ENCODE measurements around the gene EEF1A2. TPM values are rescaled to one million over a fixed set of nuclear protein-coding genes. Genes with fewer than 3 reads are reported as not detected.

EEF1A2 gene
- total and polyA plus RNA-seq, 4 experiments from 2014 or later: 0.36 to 0.81 TPM; not detected in 2

DNA sequence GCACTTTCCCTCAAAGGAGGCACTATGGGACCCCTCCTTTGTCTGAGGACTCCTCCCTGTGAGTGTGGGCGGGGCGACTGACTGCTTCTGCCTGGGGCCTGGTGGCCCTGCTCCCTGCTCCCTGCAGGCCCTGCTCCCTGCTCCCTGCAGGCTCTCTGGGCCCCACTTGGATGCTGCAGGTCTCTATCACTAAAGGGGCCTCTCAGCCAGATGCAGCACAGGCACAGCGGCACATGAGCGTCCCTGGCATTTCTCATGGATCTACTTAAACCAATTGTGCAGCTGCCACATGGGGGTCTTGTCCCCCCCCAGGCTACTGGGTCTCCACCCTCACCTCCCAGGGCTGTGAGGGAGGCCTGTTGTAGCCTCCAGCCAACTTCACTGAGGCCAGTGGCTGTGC, 7.8 kb downstream of the EEF1A2 start:
- Histone ChIP-seq H3K27me3 (ENCODE audit: insufficient read depth, low read length) (peaks cover 5% of the 10 kb centered on the region), H3K27ac (ENCODE audit: low read depth, low read length) (no peak overlapping the region), H3K36me3 (ENCODE audit: insufficient read depth, low read length) (no peaks in the 10 kb centered on the region), H3K9me3 (ENCODE audit: control insufficient read depth in 1 of 2, low read length in 2 of 2) (no peaks in the 10 kb centered on the region), H3K4me3 (ENCODE audit: low read length in 2 of 2) (no peak overlapping the region), H3K4me1 (ENCODE audit: insufficient read depth, low read length) (peaks cover 3% of the 10 kb centered on the region)
- Mint-ChIP-seq H3K36me3 (no peaks in the 10 kb centered on the region), H3K4me3 (no peak overlapping the region), H3K27me3 (peaks cover 11% of the 10 kb centered on the region in 2 donors), H3K27ac (no peak overlapping the region), H3K9me3 (peaks cover 0 to 5% (median 0%) of the 10 kb centered on the region in 8 donors), H3K4me1 (peaks cover 0 to 3% (median under 1%) of the 10 kb centered on the region in 4 donors)
- ChIA-PET POLR2A (ENCODE audit: partially characterized antibody) (no interaction called here), CTCF (ENCODE audit: partially characterized antibody) (no interaction called here)
- no peak for DNase-seq
- intact Hi-C loops (cut with micrococcal nuclease): no loop called here

GRCh38 chr20:63490416-63490815, 8.5 kb downstream of the EEF1A2 start:
- no peak overlapping the region for H3K27ac Mint-ChIP-seq

GRCh38 chr20:63488315-63489251, 10.3 kb downstream of the EEF1A2 start:
- CTCF ChIA-PET (ENCODE audit: partially characterized antibody): no interaction called here
- POLR2A ChIA-PET (ENCODE audit: partially characterized antibody): interaction anchor here (0.5 kb wide), 1 partner anchor 123 kb away, joined by 4 read pairs; no protein-coding TSS in a partner anchor
- peaks cover 14 to 15% of the 10 kb centered on the region in 2 donors for H3K27me3 Mint-ChIP-seq
- no peak overlapping the region for H3K27ac ChIP-seq (ENCODE audit: low read depth, low read length)
- peaks cover 7% of the 10 kb centered on the region for H3K27me3 ChIP-seq (ENCODE audit: insufficient read depth, low read length)
- H3K4me1 ChIP-seq (ENCODE audit: insufficient read depth, low read length): no peaks in the 10 kb centered on the region
- no peak overlapping the region for H3K4me3 ChIP-seq (ENCODE audit: low read length in 2 of 2)
- no peaks in the 10 kb centered on the region for H3K36me3 ChIP-seq (ENCODE audit: insufficient read depth, low read length)
- H3K36me3 Mint-ChIP-seq: no peaks in the 10 kb centered on the region
- H3K4me3 Mint-ChIP-seq: no peak overlapping the region
- no peak for DNase-seq
- no peak overlapping the region for H3K27ac Mint-ChIP-seq
- H3K9me3 Mint-ChIP-seq: peaks cover 0 to 5% (median 0%) of the 10 kb centered on the region in 8 donors
- H3K9me3 ChIP-seq (ENCODE audit: control insufficient read depth in 1 of 2, low read length in 2 of 2): no peaks in the 10 kb centered on the region
- intact Hi-C loops (cut with micrococcal nuclease): no loop called here
- H3K4me1 Mint-ChIP-seq: no peaks in the 10 kb centered on the region

More at GRCh38 chr20:63490416-63490815, 8.5 kb downstream of the EEF1A2 start:
- peaks cover 11% of the 10 kb centered on the region in 2 donors for H3K27me3 Mint-ChIP-seq
- ChIA-PET CTCF (ENCODE audit: partially characterized antibody) (no interaction called here), POLR2A (ENCODE audit: partially characterized antibody) (no interaction called here)
- no peak for DNase-seq
- intact Hi-C loops (cut with micrococcal nuclease): no loop called here
- no peaks in the 10 kb centered on the region for H3K36me3 Mint-ChIP-seq
- peaks cover 7% of the 10 kb centered on the region for H3K27me3 ChIP-seq (ENCODE audit: insufficient read depth, low read length)
- H3K27ac ChIP-seq (ENCODE audit: low read depth, low read length): no peak overlapping the region
- H3K36me3 ChIP-seq (ENCODE audit: insufficient read depth, low read length): no peaks in the 10 kb centered on the region
- H3K4me1 Mint-ChIP-seq: no peaks in the 10 kb centered on the region
- H3K9me3 ChIP-seq (ENCODE audit: control insufficient read depth in 1 of 2, low read length in 2 of 2): no peaks in the 10 kb centered on the region
- peaks cover 0 to 5% (median 0%) of the 10 kb centered on the region in 8 donors for H3K9me3 Mint-ChIP-seq
- no peaks in the 10 kb centered on the region for H3K4me1 ChIP-seq (ENCODE audit: insufficient read depth, low read length)
- no peak overlapping the region for H3K4me3 ChIP-seq (ENCODE audit: low read length in 2 of 2)
- H3K4me3 Mint-ChIP-seq: no peak overlapping the region

DNA sequence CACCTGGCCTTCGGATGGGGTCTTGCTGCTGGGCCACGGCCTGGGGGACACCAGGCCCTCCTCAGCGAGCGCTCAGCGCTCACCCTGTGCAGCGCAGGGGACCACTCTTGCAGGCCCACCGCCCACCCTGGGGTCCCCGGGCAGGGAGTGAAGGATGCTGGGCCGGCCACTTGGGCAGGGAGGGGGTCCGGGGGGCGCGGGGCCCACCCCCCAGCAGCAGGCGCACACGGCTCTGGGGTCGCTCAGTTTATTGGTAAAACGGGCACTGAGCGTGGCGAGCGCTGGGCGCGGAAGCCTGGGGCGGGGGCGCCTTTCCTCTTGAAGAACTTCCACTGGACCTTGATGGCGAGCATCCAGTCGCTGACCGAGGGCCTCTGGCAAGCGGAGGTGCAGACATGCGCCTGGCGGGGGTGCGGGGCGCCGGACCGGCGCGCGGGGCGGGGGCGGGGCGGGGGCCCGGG, 11.1 kb downstream of the EEF1A2 start:
- H3K27me3 Mint-ChIP-seq: peaks cover 16 to 17% of the 10 kb centered on the region in 2 donors
- Histone ChIP-seq H3K9me3 (ENCODE audit: control insufficient read depth in 1 of 2, low read length in 2 of 2) (no peaks in the 10 kb centered on the region), H3K27ac (ENCODE audit: low read depth, low read length) (no peak overlapping the region), H3K4me3 (ENCODE audit: low read length in 2 of 2) (no peak overlapping the region), H3K36me3 (ENCODE audit: insufficient read depth, low read length) (no peaks in the 10 kb centered on the region), H3K27me3 (ENCODE audit: insufficient read depth, low read length) (peaks cover 7% of the 10 kb centered on the region), H3K4me1 (ENCODE audit: insufficient read depth, low read length) (no peaks in the 10 kb centered on the region)
- peaks cover 0 to 5% (median 0%) of the 10 kb centered on the region in 8 donors for H3K9me3 Mint-ChIP-seq
- H3K36me3 Mint-ChIP-seq: no peaks in the 10 kb centered on the region
- POLR2A ChIA-PET (ENCODE audit: partially characterized antibody): no interaction called here
- no peak for DNase-seq
- intact Hi-C loops (cut with micrococcal nuclease): no loop called here
- H3K4me3 Mint-ChIP-seq: no peak overlapping the region
- CTCF ChIA-PET (ENCODE audit: partially characterized antibody): no interaction called here
- peaks cover 0 to 3% (median 2%) of the 10 kb centered on the region in 4 donors for H3K4me1 Mint-ChIP-seq
- H3K27ac Mint-ChIP-seq: no peak overlapping the region

- ChIA-PET CTCF (ENCODE audit: partially characterized antibody) (no interaction called here), POLR2A (ENCODE audit: partially characterized antibody) (no interaction called here)
- Histone ChIP-seq H3K36me3 (ENCODE audit: insufficient read depth, low read length) (no peaks in the 10 kb centered on the region), H3K27me3 (ENCODE audit: insufficient read depth, low read length) (peaks cover 7% of the 10 kb centered on the region), H3K27ac (ENCODE audit: low read depth, low read length) (no peak overlapping the region), H3K4me3 (ENCODE audit: low read length in 2 of 2) (no peak overlapping the region), H3K4me1 (ENCODE audit: insufficient read depth, low read length) (no peaks in the 10 kb centered on the region), H3K9me3 (ENCODE audit: control insufficient read depth in 1 of 2, low read length in 2 of 2) (no peaks in the 10 kb centered on the region)
- intact Hi-C loops (cut with micrococcal nuclease): no loop called here
- H3K9me3 Mint-ChIP-seq: peaks cover 0 to 2% (median 0%) of the 10 kb centered on the region in 8 donors
- peaks cover 0 to 4% (median 3%) of the 10 kb centered on the region in 4 donors for H3K4me1 Mint-ChIP-seq
- DNase-seq: no peak
- H3K4me3 Mint-ChIP-seq: no peak overlapping the region
- H3K27me3 Mint-ChIP-seq: peaks cover 19 to 21% of the 10 kb centered on the region in 2 donors
- H3K36me3 Mint-ChIP-seq: no peaks in the 10 kb centered on the region
- H3K27ac Mint-ChIP-seq: no peak overlapping the region
Measured at GRCh38 chr20:63487116-63487764, 11.6 kb downstream of the EEF1A2 start.

- H3K27ac Mint-ChIP-seq: no peak overlapping the region
- H3K4me1 Mint-ChIP-seq: peaks cover 0 to 4% (median 3%) of the 10 kb centered on the region in 4 donors
- DNase-seq: no peak
- H3K36me3 ChIP-seq (ENCODE audit: insufficient read depth, low read length): no peaks in the 10 kb centered on the region
- no peaks in the 10 kb centered on the region for H3K36me3 Mint-ChIP-seq
- ChIA-PET CTCF (ENCODE audit: partially characterized antibody) (no interaction called here), POLR2A (ENCODE audit: partially characterized antibody) (no interaction called here)
- H3K9me3 Mint-ChIP-seq: peaks cover 0 to 2% (median 0%) of the 10 kb centered on the region in 8 donors
- H3K4me3 ChIP-seq (ENCODE audit: low read length in 2 of 2): no peak overlapping the region
- H3K27me3 Mint-ChIP-seq: peaks cover 18 to 23% of the 10 kb centered on the region in 2 donors
- no peak overlapping the region for H3K27ac ChIP-seq (ENCODE audit: low read depth, low read length)
- peaks cover 7% of the 10 kb centered on the region for H3K27me3 ChIP-seq (ENCODE audit: insufficient read depth, low read length)
- H3K9me3 ChIP-seq (ENCODE audit: control insufficient read depth in 1 of 2, low read length in 2 of 2): no peaks in the 10 kb centered on the region
- no peak overlapping the region for H3K4me3 Mint-ChIP-seq
- intact Hi-C loops (cut with micrococcal nuclease): no loop called here
- H3K4me1 ChIP-seq (ENCODE audit: insufficient read depth, low read length): no peaks in the 10 kb centered on the region
Measured at GRCh38 chr20:63486300-63486855, 12.5 kb downstream of the EEF1A2 start.

All from CD4-positive, alpha-beta memory T cell (primary cell).